ENCODE results near the gene MTMR2.

Gene MTMR2

GRCh38 chr11:95930948-95931347 lies 7.0 kb upstream of the MTMR2 start:
- no peak for TF ChIP-seq CTCF (IDR thresholded peaks at IDR 0.05; ENCODE audit: borderline replicate concordance, control extremely low read depth, extremely low read depth, insufficient read depth, missing control alignments)
- no peak for DNase-seq (ENCODE audit: low spot score)
- in situ Hi-C loops (cut with MboI; ENCODE audit: low sequenced_read_pairs, unreplicated experiment), result no loop called here

GRCh38 chr11:95926726-95927125 lies 2.8 kb upstream of the MTMR2 start:
- DNase-seq (ENCODE audit: low spot score), result no peak
- in situ Hi-C loops (cut with MboI; ENCODE audit: low sequenced_read_pairs, unreplicated experiment), result no loop called here
- TF ChIP-seq CTCF (IDR thresholded peaks at IDR 0.05; ENCODE audit: borderline replicate concordance, control extremely low read depth, extremely low read depth, insufficient read depth, missing control alignments), result no peak

GRCh38 chr11:95925011-95925410 lies 1.1 kb upstream of the MTMR2 start:
- no peak for TF ChIP-seq CTCF (IDR thresholded peaks at IDR 0.05; ENCODE audit: borderline replicate concordance, control extremely low read depth, extremely low read depth, insufficient read depth, missing control alignments)
- no peak for DNase-seq (ENCODE audit: low spot score)
- in situ Hi-C loops (cut with MboI; ENCODE audit: low sequenced_read_pairs, unreplicated experiment), result no loop called here

- DNase-seq (ENCODE audit: low spot score), result no peak
- TF ChIP-seq CTCF (IDR thresholded peaks at IDR 0.05; ENCODE audit: borderline replicate concordance, control extremely low read depth, extremely low read depth, insufficient read depth, missing control alignments), result no peak
- in situ Hi-C loops (cut with MboI; ENCODE audit: low sequenced_read_pairs, unreplicated experiment), result no loop called here
These were observed 480 bp upstream of the MTMR2 start for GRCh38 chr11:95924414-95924760.

- DNase-seq (ENCODE audit: low spot score), result no peak
- in situ Hi-C loops (cut with MboI; ENCODE audit: low sequenced_read_pairs, unreplicated experiment), result no loop called here
- TF ChIP-seq CTCF (IDR thresholded peaks at IDR 0.05; ENCODE audit: borderline replicate concordance, control extremely low read depth, extremely low read depth, insufficient read depth, missing control alignments), result no peak
These were observed 524 bp downstream of the MTMR2 start for GRCh38 chr11:95923439-95923727.

- DNase-seq (ENCODE audit: low spot score), result no peak
- in situ Hi-C loops (cut with MboI; ENCODE audit: low sequenced_read_pairs, unreplicated experiment), result no loop called here
- no peak for TF ChIP-seq CTCF (IDR thresholded peaks at IDR 0.05; ENCODE audit: borderline replicate concordance, control extremely low read depth, extremely low read depth, insufficient read depth, missing control alignments)
These were observed 1.1 kb downstream of the MTMR2 start for GRCh38 chr11:95922536-95923438.
